ENCODE data around the gene NUTM1.

Gene NUTM1

GRCh38 chr15:34353627-34354026, 10.5 kb downstream of the NUTM1 start:
- peaks cover 14% of the 10 kb centered on the region for H3K36me3 ChIP-seq (ENCODE audit: control insufficient read depth, insufficient read depth, low read length)
- no peaks in the 10 kb centered on the region for H3K27me3 ChIP-seq (ENCODE audit: control insufficient read depth, insufficient read depth, low read length, poor library complexity, severe bottlenecking)
- 76 to 81% methylated on average over 2 of the region's 2 CpGs for WGBS, 2 experiments
- no peak overlapping the region for H3K4me3 ChIP-seq (ENCODE audit: insufficient read depth, low read depth, low read length)
- H3K4me1 ChIP-seq (ENCODE audit: control insufficient read depth, insufficient read depth, low read length) = no peaks in the 10 kb centered on the region
- no peak overlapping the region for H3K27ac ChIP-seq (ENCODE audit: insufficient read depth, low read depth, low read length, poor library complexity, severe bottlenecking)
- H3K9me3 ChIP-seq (ENCODE audit: control insufficient read depth, low read length) = no peaks in the 10 kb centered on the region

DNA sequence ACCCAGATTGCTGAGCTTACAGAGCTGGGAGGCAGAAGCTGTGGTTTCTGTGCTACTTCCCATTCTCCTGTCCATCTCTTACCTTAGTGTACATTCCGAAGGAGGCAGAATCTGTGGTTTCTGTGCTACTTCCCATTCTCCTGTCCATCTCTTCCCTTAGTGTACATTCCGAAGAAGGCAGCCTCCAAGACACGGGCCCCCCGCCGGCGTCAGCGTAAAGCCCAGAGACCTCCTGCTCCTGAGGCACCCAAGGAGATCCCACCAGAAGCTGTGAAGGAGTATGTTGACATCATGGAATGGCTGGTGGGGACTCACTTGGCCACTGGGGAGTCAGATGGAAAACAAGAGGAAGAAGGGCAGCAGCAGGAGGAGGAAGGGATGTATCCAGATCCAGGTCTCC, 11.2 kb downstream of the NUTM1 start:
- no peaks in the 10 kb centered on the region for H3K27me3 ChIP-seq (ENCODE audit: control insufficient read depth, insufficient read depth, low read length, poor library complexity, severe bottlenecking)
- no peaks in the 10 kb centered on the region for H3K4me1 ChIP-seq (ENCODE audit: control insufficient read depth, insufficient read depth, low read length)
- no peaks in the 10 kb centered on the region for H3K9me3 ChIP-seq (ENCODE audit: control insufficient read depth, low read length)
- WGBS, 2 experiments = 98% methylated on average over 7 of the region's 7 CpGs
- H3K27ac ChIP-seq (ENCODE audit: insufficient read depth, low read depth, low read length, poor library complexity, severe bottlenecking) = no peak overlapping the region
- H3K36me3 ChIP-seq (ENCODE audit: control insufficient read depth, insufficient read depth, low read length) = peaks cover 18% of the 10 kb centered on the region
- no peak overlapping the region for H3K4me3 ChIP-seq (ENCODE audit: insufficient read depth, low read depth, low read length)

GRCh38 chr15:34355241-34355640, 12.1 kb downstream of the NUTM1 start:
- Histone ChIP-seq H3K9me3 (ENCODE audit: control insufficient read depth, low read length) (no peaks in the 10 kb centered on the region), H3K4me3 (ENCODE audit: insufficient read depth, low read depth, low read length) (no peak overlapping the region), H3K4me1 (ENCODE audit: control insufficient read depth, insufficient read depth, low read length) (no peaks in the 10 kb centered on the region), H3K36me3 (ENCODE audit: control insufficient read depth, insufficient read depth, low read length) (peaks cover 21% of the 10 kb centered on the region), H3K27ac (ENCODE audit: insufficient read depth, low read depth, low read length, poor library complexity, severe bottlenecking) (no peak overlapping the region), H3K27me3 (ENCODE audit: control insufficient read depth, insufficient read depth, low read length, poor library complexity, severe bottlenecking) (no peaks in the 10 kb centered on the region)
- WGBS, 2 experiments = 93 to 96% methylated on average over 9 of the region's 9 CpGs

DNA sequence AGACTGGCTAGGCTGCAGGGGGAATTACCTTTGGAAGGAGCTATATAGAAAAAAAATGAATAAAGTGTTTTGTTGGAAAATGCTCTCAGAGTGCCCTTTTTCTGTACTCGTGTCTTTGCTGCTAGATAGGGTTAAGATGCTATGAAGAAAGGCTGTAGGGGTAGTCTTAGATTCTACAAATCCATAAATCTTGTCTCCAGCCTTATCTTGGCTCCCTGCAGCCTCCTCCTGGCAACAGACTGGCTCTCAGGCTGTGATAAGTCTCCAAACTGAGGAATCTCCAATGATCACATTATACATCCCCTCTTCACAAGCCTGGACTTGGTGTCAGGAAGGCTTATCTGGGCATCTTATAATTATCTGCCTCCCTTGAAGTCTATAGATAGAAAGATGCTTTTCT, 14.5 kb downstream of the NUTM1 start:
- H3K36me3 ChIP-seq (ENCODE audit: control insufficient read depth, insufficient read depth, low read length) = peaks cover 21% of the 10 kb centered on the region

DNA sequence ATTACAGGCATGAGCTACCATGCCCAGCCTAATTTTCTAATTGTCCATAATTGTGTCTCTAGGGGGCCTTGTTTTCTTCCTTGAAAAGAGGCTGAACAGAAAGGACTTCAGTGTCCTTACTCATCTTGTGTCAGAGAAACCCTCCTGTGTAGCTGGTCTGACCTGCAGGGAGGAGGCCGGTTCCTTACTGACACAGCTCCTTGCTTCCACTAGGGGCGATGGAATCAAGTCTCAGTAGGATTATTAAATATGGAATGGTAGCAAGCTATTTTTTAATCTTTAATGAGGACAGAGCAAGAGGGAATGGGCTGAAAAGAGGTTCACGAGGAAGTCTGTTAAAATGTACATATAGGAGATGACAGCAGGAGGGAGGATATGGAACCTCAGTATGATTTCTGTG, 15.3 kb downstream of the NUTM1 start:
- Histone ChIP-seq H3K27me3 (ENCODE audit: control insufficient read depth, insufficient read depth, low read length, poor library complexity, severe bottlenecking) (no peaks in the 10 kb centered on the region), H3K4me1 (ENCODE audit: control insufficient read depth, insufficient read depth, low read length) (no peaks in the 10 kb centered on the region), H3K9me3 (ENCODE audit: control insufficient read depth, low read length) (no peaks in the 10 kb centered on the region), H3K4me3 (ENCODE audit: insufficient read depth, low read depth, low read length) (no peak overlapping the region), H3K27ac (ENCODE audit: insufficient read depth, low read depth, low read length, poor library complexity, severe bottlenecking) (no peak overlapping the region), H3K36me3 (ENCODE audit: control insufficient read depth, insufficient read depth, low read length) (peaks cover 21% of the 10 kb centered on the region)
- WGBS, 2 experiments = 83 to 89% methylated on average over 3 of the region's 3 CpGs

More for the DNA sequence above, 14.5 kb downstream of the NUTM1 start:
- no peaks in the 10 kb centered on the region for H3K9me3 ChIP-seq (ENCODE audit: control insufficient read depth, low read length)
- H3K4me1 ChIP-seq (ENCODE audit: control insufficient read depth, insufficient read depth, low read length) = no peaks in the 10 kb centered on the region
- H3K27ac ChIP-seq (ENCODE audit: insufficient read depth, low read depth, low read length, poor library complexity, severe bottlenecking) = no peak overlapping the region
- WGBS, 2 experiments = 69 to 91% methylated on average over 1 of the region's 1 CpG
- no peaks in the 10 kb centered on the region for H3K27me3 ChIP-seq (ENCODE audit: control insufficient read depth, insufficient read depth, low read length, poor library complexity, severe bottlenecking)
- H3K4me3 ChIP-seq (ENCODE audit: insufficient read depth, low read depth, low read length) = no peak overlapping the region

DNA sequence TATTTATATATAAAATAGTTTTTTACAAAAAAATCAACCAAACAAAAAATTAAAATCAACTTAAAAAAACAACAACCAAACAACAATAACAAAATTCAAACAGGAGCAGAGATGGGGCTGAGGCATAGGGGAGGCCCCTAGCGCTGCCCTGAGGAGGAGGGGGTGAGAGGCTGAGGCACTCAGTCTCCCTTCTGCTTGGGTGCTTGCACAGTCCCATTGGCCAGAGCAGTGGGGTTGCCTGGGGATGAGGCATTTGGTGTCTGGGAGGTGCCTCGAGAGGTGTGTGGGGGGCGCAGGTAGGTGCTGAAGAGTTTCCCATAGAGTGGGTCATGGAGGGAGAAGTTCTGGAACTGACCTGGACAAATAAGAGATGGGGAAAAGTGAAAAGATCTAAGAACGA, 15.8 kb downstream of the NUTM1 start:
- peaks cover 21% of the 10 kb centered on the region for H3K36me3 ChIP-seq (ENCODE audit: control insufficient read depth, insufficient read depth, low read length)
- H3K4me1 ChIP-seq (ENCODE audit: control insufficient read depth, insufficient read depth, low read length) = no peaks in the 10 kb centered on the region
- no peaks in the 10 kb centered on the region for H3K9me3 ChIP-seq (ENCODE audit: control insufficient read depth, low read length)
- no peaks in the 10 kb centered on the region for H3K27me3 ChIP-seq (ENCODE audit: control insufficient read depth, insufficient read depth, low read length, poor library complexity, severe bottlenecking)
- WGBS, 2 experiments = 91 to 95% methylated on average over 4 of the region's 4 CpGs
- no peak overlapping the region for H3K4me3 ChIP-seq (ENCODE audit: insufficient read depth, low read depth, low read length)
- H3K27ac ChIP-seq (ENCODE audit: insufficient read depth, low read depth, low read length, poor library complexity, severe bottlenecking) = no peak overlapping the region

DNA sequence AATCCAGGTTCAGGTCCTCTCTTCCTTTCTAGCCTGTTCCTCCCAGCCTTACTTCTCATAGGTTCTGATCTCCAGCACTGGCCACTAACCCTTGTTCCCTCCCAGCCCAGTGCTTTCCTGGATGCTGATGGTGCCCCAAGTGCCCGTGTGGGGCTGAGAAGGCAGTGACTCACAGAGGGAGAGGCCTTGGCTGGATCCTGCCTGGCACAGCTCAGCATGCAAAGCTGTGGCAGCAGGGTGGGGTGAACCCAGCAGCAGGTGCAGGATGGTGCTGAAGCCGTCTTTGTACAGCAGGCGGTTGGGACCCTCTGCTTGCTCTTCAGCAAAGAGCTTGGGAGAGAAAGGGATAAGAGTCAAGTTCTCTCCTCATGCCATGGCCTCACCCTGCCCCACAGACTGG, 16.3 kb downstream of the NUTM1 start:
- H3K27ac ChIP-seq (ENCODE audit: insufficient read depth, low read depth, low read length, poor library complexity, severe bottlenecking) = no peak overlapping the region
- no peaks in the 10 kb centered on the region for H3K9me3 ChIP-seq (ENCODE audit: control insufficient read depth, low read length)
- no peak overlapping the region for H3K4me3 ChIP-seq (ENCODE audit: insufficient read depth, low read depth, low read length)
- H3K27me3 ChIP-seq (ENCODE audit: control insufficient read depth, insufficient read depth, low read length, poor library complexity, severe bottlenecking) = no peaks in the 10 kb centered on the region
- H3K4me1 ChIP-seq (ENCODE audit: control insufficient read depth, insufficient read depth, low read length) = no peaks in the 10 kb centered on the region
- 97% methylated on average over 3 of the region's 3 CpGs for WGBS, 2 experiments
- peaks cover 21% of the 10 kb centered on the region for H3K36me3 ChIP-seq (ENCODE audit: control insufficient read depth, insufficient read depth, low read length)

GRCh38 chr15:34360298-34360697, 17.2 kb downstream of the NUTM1 start:
- Histone ChIP-seq H3K4me3 (ENCODE audit: insufficient read depth, low read depth, low read length) (no peak overlapping the region), H3K27me3 (ENCODE audit: control insufficient read depth, insufficient read depth, low read length, poor library complexity, severe bottlenecking) (no peaks in the 10 kb centered on the region), H3K27ac (ENCODE audit: insufficient read depth, low read depth, low read length, poor library complexity, severe bottlenecking) (no peak overlapping the region), H3K36me3 (ENCODE audit: control insufficient read depth, insufficient read depth, low read length) (peaks cover 21% of the 10 kb centered on the region), H3K4me1 (ENCODE audit: control insufficient read depth, insufficient read depth, low read length) (peaks cover 2% of the 10 kb centered on the region), H3K9me3 (ENCODE audit: control insufficient read depth, low read length) (no peaks in the 10 kb centered on the region)
- 78 to 84% methylated on average over 1 of the region's 1 CpG for WGBS, 2 experiments

DNA sequence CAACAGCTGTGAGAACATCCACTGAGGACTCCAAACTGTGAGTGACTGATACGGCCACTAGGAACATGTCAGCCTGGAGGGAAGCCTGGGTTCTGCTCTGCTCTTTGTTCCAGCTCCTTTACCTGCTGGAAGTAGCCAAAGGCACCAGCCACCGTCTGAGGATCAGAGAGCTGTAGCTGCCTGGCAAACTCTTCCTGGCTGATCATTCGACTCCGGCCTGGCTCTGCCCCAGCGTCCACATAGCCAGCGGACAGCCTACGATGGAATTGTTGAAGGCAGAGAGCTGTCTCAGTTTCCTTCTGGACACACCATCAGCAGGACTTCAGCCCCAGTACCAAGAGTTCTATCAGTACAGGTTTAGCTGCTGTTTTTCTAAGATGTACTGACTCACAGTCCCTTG, 18.2 kb downstream of the NUTM1 start:
- Histone ChIP-seq H3K27ac (ENCODE audit: insufficient read depth, low read depth, low read length, poor library complexity, severe bottlenecking) (no peak overlapping the region), H3K4me1 (ENCODE audit: control insufficient read depth, insufficient read depth, low read length) (peaks cover 10% of the 10 kb centered on the region), H3K36me3 (ENCODE audit: control insufficient read depth, insufficient read depth, low read length) (peaks cover 21% of the 10 kb centered on the region), H3K27me3 (ENCODE audit: control insufficient read depth, insufficient read depth, low read length, poor library complexity, severe bottlenecking) (no peaks in the 10 kb centered on the region), H3K4me3 (ENCODE audit: insufficient read depth, low read depth, low read length) (no peak overlapping the region), H3K9me3 (ENCODE audit: control insufficient read depth, low read length) (no peaks in the 10 kb centered on the region)
- WGBS, 2 experiments = 95 to 96% methylated on average over 7 of the region's 7 CpGs

GRCh38 chr15:34362047-34362773, 19.1 kb downstream of the NUTM1 start:
- no peak overlapping the region for H3K4me3 ChIP-seq (ENCODE audit: insufficient read depth, low read depth, low read length)
- H3K36me3 ChIP-seq (ENCODE audit: control insufficient read depth, insufficient read depth, low read length) = peaks cover 15% of the 10 kb centered on the region
- no peak overlapping the region for H3K27ac ChIP-seq (ENCODE audit: insufficient read depth, low read depth, low read length, poor library complexity, severe bottlenecking)
- H3K27me3 ChIP-seq (ENCODE audit: control insufficient read depth, insufficient read depth, low read length, poor library complexity, severe bottlenecking) = no peaks in the 10 kb centered on the region
- no peaks in the 10 kb centered on the region for H3K9me3 ChIP-seq (ENCODE audit: control insufficient read depth, low read length)
- H3K4me1 ChIP-seq (ENCODE audit: control insufficient read depth, insufficient read depth, low read length) = peaks cover 10% of the 10 kb centered on the region
- 89 to 91% methylated on average over 9 to 10 of the region's 10 CpGs for WGBS, 2 experiments

Measured in ectodermal cell (in vitro differentiated cells).